HCT116 (cell line): ENCODE measurements around the gene NKX6-2. TPM values are rescaled to one million over a fixed set of nuclear protein-coding genes. Genes with fewer than 3 reads are reported as not detected.

Experiments used
- ATAC-seq: fragments of 200-7000 bp; cut with Tn5 transposase; 2 replicates; pipeline ENCODE4 v1.9.1; 2020; ENCODE audit warnings: mild to moderate bottlenecking, moderate library complexity
- BruUV-seq: library from RNA; stranded (reverse); fragments of 400-500 nt; replicated peaks from 2 replicates; lab custom pipeline; 2021; lab: Mats Ljungman, UMichigan
- CTCF ChIA-PET: fragments of 300-600 bp; sonication (Branson Sonifier 250); formaldehyde crosslinking; loops from one replicate; lab custom pipeline; 2021; ENCODE audit warnings: antibody characterized with exemption; lab: Charles Lee
- POLR2A ChIA-PET: fragments of 300-600, 350-600 bp; sonication (Branson Sonifier 250); formaldehyde crosslinking; loops from one replicate; lab custom pipeline; 2021; ENCODE audit warnings: antibody characterized with exemption; lab: Charles Lee
- RAD21 ChIA-PET, 2 experiments: fragments of 300-600 bp; sonication (Branson Sonifier 250); formaldehyde crosslinking; loops; one replicate each; lab custom pipeline; 2023; ENCODE audit warnings: low total read pairs in 2 of 2; ENCODE audit not compliant: uncharacterized antibody in 2 of 2, unreplicated experiment in 2 of 2, low non-redundant PET in 1 of 2; lab: Charles Lee
- DNase-seq: peaks from one replicate; pipeline ENCODE4 v3.0.0-alpha.2; 2010; ENCODE audit warnings: low read depth, low spot score
- H2AFZ ChIP-seq: fragments of 200-600 bp; shearing (Covaris generic), sonication (generic); 2 replicates; pipeline ENCODE4 v1.6.1; 2017; ENCODE audit warnings: low read depth, mixed run types, mixed read lengths, antibody characterized with exemption, low read length; ENCODE audit not compliant: poor library complexity, severe bottlenecking
- H3K27ac ChIP-seq: 2 replicates; pipeline ENCODE4 v1.5.1; 2012; ENCODE audit warnings: low read depth, low read length
- H3K27me3 ChIP-seq: fragments of 200-600 bp; sonication (generic); 2 replicates; pipeline ENCODE4 v1.6.1; 2016; ENCODE audit warnings: mixed run types, low read length, mixed read lengths; ENCODE audit not compliant: insufficient read depth
- H3K36me3 ChIP-seq, 2 experiments: fragments of 200-500 bp in 1 of 2; fragments of 200-600 bp in 1 of 2; sonication (Bioruptor generic) in 1 of 2; sonication (generic) in 1 of 2; 2 replicates each; pipeline versions ENCODE4 v1.5.1 to v1.6.1; 2014 to 2016; ENCODE audit warnings: low read length in 2 of 2, inconsistent platforms in 1 of 2, mixed read lengths in 1 of 2, mixed run types in 1 of 2; ENCODE audit not compliant: insufficient read depth in 2 of 2, control insufficient read depth in 1 of 2
- H3K4me1 ChIP-seq, 2 experiments: fragments of 200-600 bp in 1 of 2; sonication (generic) in 1 of 2; 2 replicates each; pipeline versions ENCODE4 v1.5.1 to v1.6.1; 2012 to 2017; ENCODE audit warnings: low read length in 2 of 2, inconsistent platforms in 1 of 2, mild to moderate bottlenecking in 1 of 2, mixed read lengths in 1 of 2, mixed run types in 1 of 2, moderate library complexity in 1 of 2; ENCODE audit not compliant: insufficient read depth in 2 of 2, control insufficient read depth in 1 of 2
- H3K4me2 ChIP-seq: fragments of 200-600 bp; sonication (generic); 2 replicates; pipeline ENCODE4 v1.6.1; 2017; ENCODE audit warnings: mixed run types, low read length, mixed read lengths
- H3K4me3 ChIP-seq, 2 experiments: fragments of 200-600 bp in 1 of 2; sonication (generic) in 1 of 2; replicated peaks in 1 of 2; 2 replicates each; pipeline ENCODE4 v1.5.1; 2011 to 2016; ENCODE audit warnings: low read length in 2 of 2, control low read depth in 1 of 2, low read depth in 1 of 2, mild to moderate bottlenecking in 1 of 2, mixed read lengths in 1 of 2, mixed run types in 1 of 2
- H3K79me2 ChIP-seq: fragments of 200-600 bp; sonication (generic); 2 replicates; pipeline ENCODE4 v1.6.1; 2017; ENCODE audit warnings: mild to moderate bottlenecking, mixed run types, low read length, moderate library complexity, mixed read lengths; ENCODE audit not compliant: insufficient read depth
- H3K9ac ChIP-seq: fragments of 200-600 bp; sonication (generic); 2 replicates; pipeline ENCODE4 v1.6.1; 2016; ENCODE audit warnings: low read length, mixed read lengths
- H3K9me2 ChIP-seq: fragments of 200-600 bp; sonication (generic), shearing (Covaris generic); 2 replicates; pipeline ENCODE4 v1.6.1; 2017; ENCODE audit warnings: mixed run types, mild to moderate bottlenecking, moderate library complexity; ENCODE audit not compliant: insufficient read depth
- H3K9me3 ChIP-seq, 2 experiments: fragments of 200-500 bp in 1 of 2; fragments of 200-600 bp in 1 of 2; sonication (Bioruptor generic) in 1 of 2; sonication (generic) in 1 of 2; 2 replicates each; pipeline ENCODE4 v1.6.1; 2014 to 2017; ENCODE audit warnings: low read length in 2 of 2, mixed read lengths in 2 of 2, inconsistent platforms in 1 of 2, low read depth in 1 of 2, mild to moderate bottlenecking in 1 of 2, mixed run types in 1 of 2, moderate library complexity in 1 of 2; ENCODE audit not compliant: control insufficient read depth in 1 of 2, insufficient read depth in 1 of 2
- H4K20me1 ChIP-seq: fragments of 200-600 bp; sonication (generic), shearing (Covaris generic); 2 replicates; pipeline ENCODE4 v1.6.1; 2017; ENCODE audit warnings: mixed run types, mild to moderate bottlenecking, moderate library complexity; ENCODE audit not compliant: insufficient read depth
- CBX3 ChIP-seq: IDR thresholded peaks from 2 replicates; pipeline ENCODE4 v1.6.1; 2012; ENCODE audit warnings: low read depth
- CEBPB ChIP-seq: IDR thresholded peaks from 2 replicates; pipeline ENCODE4 v1.6.1; 2012; ENCODE audit warnings: low read depth
- CTCF ChIP-seq, 3 experiments: fragments of 200-600 bp in 1 of 3; sonication (generic) in 1 of 3; IDR thresholded peaks in 2 of 3; conservative IDR thresholded peaks in 1 of 3; 2 replicates each; pipeline ENCODE4 v1.5.1; 2012 to 2017; ENCODE audit warnings: low read depth in 2 of 3, low read length in 2 of 3, antibody characterized with exemption in 1 of 3, borderline replicate concordance in 1 of 3, control low read depth in 1 of 3, mild to moderate bottlenecking in 1 of 3, mixed read lengths in 1 of 3, mixed run types in 1 of 3, moderate library complexity in 1 of 3; ENCODE audit not compliant: insufficient read depth in 1 of 3
- EGR1 ChIP-seq: IDR thresholded peaks from 2 replicates; pipeline ENCODE4 v1.6.1; 2012; ENCODE audit warnings: low read depth
- ELF1 ChIP-seq: IDR thresholded peaks from 2 replicates; pipeline ENCODE4 v1.6.1; 2012; ENCODE audit warnings: low read depth, borderline replicate concordance
- EZH2 ChIP-seq: fragments of 200-600 bp; sonication (generic); IDR thresholded peaks from 2 replicates; pipeline ENCODE4 v1.6.1; 2017; ENCODE audit warnings: antibody characterized with exemption, mixed run types
- EZH2phosphoT487 ChIP-seq: fragments of 200-600 bp; IDR thresholded peaks from 2 replicates; pipeline ENCODE4 v1.6.1; 2018; ENCODE audit warnings: antibody characterized with exemption, borderline replicate concordance
- FOSL1 ChIP-seq: IDR thresholded peaks from 2 replicates; pipeline ENCODE4 v1.6.1; 2012; ENCODE audit warnings: low read depth
- JUND ChIP-seq: IDR thresholded peaks from 2 replicates; pipeline ENCODE4 v1.6.1; 2012
- MAX ChIP-seq: IDR thresholded peaks from 2 replicates; pipeline ENCODE4 v1.6.1; 2012
- POLR2AphosphoS5 ChIP-seq: IDR thresholded peaks from 2 replicates; pipeline ENCODE4 v1.6.1; 2011; ENCODE audit warnings: mild to moderate bottlenecking, low read depth, low read length, moderate library complexity
- SP1 ChIP-seq: IDR thresholded peaks from 2 replicates; pipeline ENCODE4 v1.6.1; 2012; ENCODE audit warnings: low read depth
- SRF ChIP-seq: IDR thresholded peaks from 2 replicates; pipeline ENCODE4 v1.6.1; 2012; ENCODE audit warnings: low read depth
- TCF7L2 ChIP-seq: IDR thresholded peaks from 2 replicates; pipeline ENCODE4 v1.7.0; 2011; ENCODE audit warnings: borderline replicate concordance, inconsistent platforms; ENCODE audit not compliant: insufficient read depth, insufficient read length; ENCODE audit errors: extremely low read depth
- ZBTB33 ChIP-seq: IDR thresholded peaks from 2 replicates; pipeline ENCODE4 v1.6.1; 2011; ENCODE audit warnings: mild to moderate bottlenecking, low read length, moderate library complexity; ENCODE audit not compliant: insufficient replicate concordance; ENCODE audit errors: extremely low read depth
- ZFX ChIP-seq: fragments of 450-650 bp; IDR thresholded peaks from 2 replicates; pipeline ENCODE4 v1.6.1; 2017
- ZNF274 ChIP-seq: fragments of 200-500 bp; sonication (Bioruptor generic); IDR thresholded peaks from 2 replicates; pipeline ENCODE4 v1.6.1; 2014; ENCODE audit warnings: mild to moderate bottlenecking, low read depth, low read length, inconsistent platforms
- intact Hi-C: fragments of 100-400 bp; cut with micrococcal nuclease; formaldehyde crosslinking; loops from 2 replicates; pipeline ENCODE4 v1.10.0; 2022
- total RNA-seq: library from RNA; stranded (reverse); gene quantifications from one replicate; pipeline ENCODE4 v1.2.1, GENCODE V29; 2021; ENCODE audit not compliant: unreplicated experiment

Gene NKX6-2
- total RNA-seq, 1 experiment from 2014 or later, result not detected

- no peak for TF ChIP-seq ZBTB33
These were observed 9.1 kb downstream of the NKX6-2 start (continued) for GRCh38 chr10:132776821-132777220.

GRCh38 chr10:132776186-132776585 lies 9.8 kb downstream of the NKX6-2 start:
- Histone ChIP-seq H3K27ac (no peak overlapping the region), H3K9me2 (no peaks in the 10 kb centered on the region), H3K9ac (no peak overlapping the region), H3K79me2 (no peaks in the 10 kb centered on the region)
- TF ChIP-seq CEBPB (no peak), EZH2 (no peak), ZNF274 (no peak), SP1 (no peak), EGR1 (no peak), ELF1 (no peak), POLR2AphosphoS5 (no peak), JUND (no peak), SRF (no peak), ZFX (no peak), FOSL1 (no peak), TCF7L2 (no peak), EZH2phosphoT487 (no peak), MAX (no peak), CBX3 (no peak), CTCF (IDR thresholded peaks at IDR 0.05 in 2 of 3, conservative IDR thresholded peaks at IDR 0.05 in 1 of 3; ENCODE audit: borderline replicate concordance in 1 of 3, insufficient read depth in 1 of 3, low read depth in 2 of 3, low read length in 2 of 3) (no peak)
- TF ChIP-seq, all 23 proteins: peak for 0
- RAD21 ChIA-PET, result no interaction called here
- POLR2A ChIA-PET, result no interaction called here
- 0 out of 4 replicates have a peak, but pooled peaks cover 0 to 3% of the 10 kb centered on the region in 2 experiments for H3K4me1 ChIP-seq
- CTCF ChIA-PET, result no interaction called here
- no TSS peak for BruUV-seq
- no peaks in the 10 kb centered on the region for H3K27me3 ChIP-seq
- intact Hi-C loops, result no loop called here
- no peaks in the 10 kb centered on the region for H4K20me1 ChIP-seq
- H2AFZ ChIP-seq, result no peak overlapping the region
- H3K4me2 ChIP-seq, result no peak overlapping the region
- H3K9me3 ChIP-seq, result no peaks in the 10 kb centered on the region
- no peak overlapping the region for H3K4me3 ChIP-seq
- ATAC-seq, result no peak
- DNase-seq, result no peak
- H3K36me3 ChIP-seq, result no peaks in the 10 kb centered on the region
